ENCODE data around the gene RRN3.
"Not testable (repeated sequence)": the region's sequence is repeated elsewhere in the genome, so short reads cannot be mapped to it uniquely, and the experiment has no call there.

RRN3 gene

DNA sequence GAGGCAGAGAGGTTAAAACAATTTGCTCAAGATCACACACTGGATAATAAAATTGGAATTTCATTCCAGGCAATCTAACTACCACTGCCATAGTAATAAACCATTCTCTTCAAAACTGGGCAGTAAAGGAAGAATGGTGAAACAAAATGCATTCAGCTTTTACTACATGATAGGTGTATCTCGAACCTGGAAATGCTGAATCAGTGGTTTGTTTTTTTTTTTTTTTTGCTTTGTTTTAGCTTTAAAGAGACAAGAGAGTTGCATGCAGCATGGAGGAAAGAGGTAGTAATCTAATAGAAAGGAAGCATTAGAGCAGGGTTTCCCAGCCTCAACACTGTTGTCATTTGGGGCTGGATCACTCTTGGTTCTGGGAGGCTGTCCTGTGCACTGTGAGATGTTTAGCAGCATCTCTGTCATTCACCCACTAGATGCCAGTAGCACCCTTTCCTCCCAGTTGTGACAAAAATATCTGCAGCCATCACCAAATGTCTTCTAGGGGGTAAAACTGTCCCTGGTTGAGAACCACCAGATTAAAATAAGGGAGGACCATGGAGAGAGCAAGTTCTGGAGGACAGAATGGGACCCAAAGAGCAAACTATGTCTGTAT lies 3.3 kb downstream of the RRN3 start:
- H3K4me2 ChIP-seq (ENCODE audit: insufficient read depth, low read length, poor library complexity, severe bottlenecking); H3K14ac ChIP-seq (ENCODE audit: low read length); H3K9ac ChIP-seq (ENCODE audit: low read depth, low read length, poor library complexity); H3K79me1 ChIP-seq (ENCODE audit: low read depth, low read length); H2BK15ac ChIP-seq (ENCODE audit: low read length); H3K4me1 ChIP-seq (ENCODE audit: control insufficient read depth in 2 of 2, insufficient read depth in 1 of 2, low read depth in 1 of 2, low read length in 2 of 2); H3K27ac ChIP-seq (replicated peaks; ENCODE audit: low read length); H2AFZ ChIP-seq (ENCODE audit: low read length); H2BK120ac ChIP-seq (ENCODE audit: low read depth, low read length); H3K23ac ChIP-seq (ENCODE audit: low read depth, low read length, poor library complexity); H2BK5ac ChIP-seq (ENCODE audit: low read length); H3K9me3 ChIP-seq (replicated peaks in 1 of 2; ENCODE audit: control insufficient read depth in 2 of 2, insufficient read depth in 1 of 2, low read depth in 1 of 2, low read length in 2 of 2); H3K4me3 ChIP-seq (ENCODE audit: low read length in 2 of 2); DNase-seq (ENCODE audit: low spot score); H2BK12ac ChIP-seq (ENCODE audit: low read length); H3K27me3 ChIP-seq (ENCODE audit: control insufficient read depth in 3 of 3, insufficient read depth in 3 of 3, low read depth in 1 of 3, low read length in 3 of 3); H3K4ac ChIP-seq (ENCODE audit: low read length); H4K91ac ChIP-seq (ENCODE audit: low read depth, low read length, poor library complexity); H2AK5ac ChIP-seq (ENCODE audit: low read depth, low read length); H4K8ac ChIP-seq (ENCODE audit: low read depth, low read length); H3K18ac ChIP-seq (ENCODE audit: low read length): not testable (repeated sequence)
- WGBS, 2 donors (ENCODE audit: extremely low coverage in 2 of 2, insufficient read length in 2 of 2, insufficient replicate concordance in 1 of 2) = no CpG with 5 or more reads among the region's 1 CpG
- H3K36me3 ChIP-seq (replicated peaks in 1 of 2; ENCODE audit: control insufficient read depth in 2 of 2, insufficient read depth in 2 of 2, low read length in 2 of 2) = peaks cover 0 to 39% of the 10 kb centered on the region in 2 donors

DNA sequence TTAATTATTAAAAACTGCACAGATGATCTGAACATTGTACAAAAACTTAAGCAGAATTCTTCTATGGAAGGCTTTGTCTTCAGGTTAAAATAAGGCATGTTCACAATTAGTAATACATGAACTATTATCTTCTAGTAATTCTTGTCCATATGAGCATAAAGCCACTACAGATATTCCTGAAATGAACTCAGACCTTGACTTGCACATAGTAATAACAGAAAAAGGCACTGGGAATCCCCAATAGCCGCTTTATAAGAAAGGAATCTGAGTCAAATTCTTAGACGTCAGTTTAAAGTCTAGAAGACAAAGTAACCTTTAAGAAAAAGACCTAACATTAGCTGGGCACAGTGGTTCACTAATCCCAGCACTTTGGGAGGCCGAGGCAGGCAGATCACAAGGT lies 11.3 kb downstream of the RRN3 start:
- H4K8ac ChIP-seq (ENCODE audit: low read depth, low read length); H3K27ac ChIP-seq (replicated peaks; ENCODE audit: low read length); H3K4me3 ChIP-seq (ENCODE audit: low read length in 2 of 2); H2AK5ac ChIP-seq (ENCODE audit: low read depth, low read length); H2AFZ ChIP-seq (ENCODE audit: low read length); H3K23ac ChIP-seq (ENCODE audit: low read depth, low read length, poor library complexity); H3K4me1 ChIP-seq (ENCODE audit: control insufficient read depth in 2 of 2, insufficient read depth in 1 of 2, low read depth in 1 of 2, low read length in 2 of 2); H3K14ac ChIP-seq (ENCODE audit: low read length); H3K79me1 ChIP-seq (ENCODE audit: low read depth, low read length); H2BK15ac ChIP-seq (ENCODE audit: low read length); H3K9me3 ChIP-seq (replicated peaks in 1 of 2; ENCODE audit: control insufficient read depth in 2 of 2, insufficient read depth in 1 of 2, low read depth in 1 of 2, low read length in 2 of 2); H3K4ac ChIP-seq (ENCODE audit: low read length); H3K9ac ChIP-seq (ENCODE audit: low read depth, low read length, poor library complexity); H2BK120ac ChIP-seq (ENCODE audit: low read depth, low read length); H3K27me3 ChIP-seq (ENCODE audit: control insufficient read depth in 3 of 3, insufficient read depth in 3 of 3, low read depth in 1 of 3, low read length in 3 of 3); H3K4me2 ChIP-seq (ENCODE audit: insufficient read depth, low read length, poor library complexity, severe bottlenecking); H2BK5ac ChIP-seq (ENCODE audit: low read length); H4K91ac ChIP-seq (ENCODE audit: low read depth, low read length, poor library complexity); DNase-seq (ENCODE audit: low spot score); H3K18ac ChIP-seq (ENCODE audit: low read length); H2BK12ac ChIP-seq (ENCODE audit: low read length): not testable (repeated sequence)
- H3K36me3 ChIP-seq (replicated peaks in 1 of 2; ENCODE audit: control insufficient read depth in 2 of 2, insufficient read depth in 2 of 2, low read length in 2 of 2) = peaks cover 0 to 74% of the 10 kb centered on the region in 2 donors
- WGBS, 2 donors (ENCODE audit: extremely low coverage in 2 of 2, insufficient read length in 2 of 2, insufficient replicate concordance in 1 of 2) = no CpG with 5 or more reads among the region's 3 CpGs

DNA sequence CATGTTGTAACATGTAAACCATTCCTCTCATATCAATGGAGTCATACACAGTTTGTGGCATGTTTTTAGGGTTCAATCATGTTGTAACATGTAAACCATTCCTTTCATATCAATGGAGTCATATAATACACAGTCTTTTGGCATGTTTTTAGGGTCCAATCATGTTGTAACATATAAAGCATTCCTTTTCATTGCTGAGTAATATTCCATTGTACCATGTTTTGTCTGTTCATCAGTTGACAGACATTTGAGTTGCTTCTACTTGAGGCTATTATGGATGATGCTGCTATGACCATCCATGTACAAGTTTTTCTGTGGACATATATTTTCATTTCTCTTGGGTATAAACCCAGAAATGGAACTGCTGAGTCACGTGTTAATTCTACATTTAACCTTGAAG lies 13.2 kb downstream of the RRN3 start:
- H2BK15ac ChIP-seq (ENCODE audit: low read length); H2AK5ac ChIP-seq (ENCODE audit: low read depth, low read length); H3K79me1 ChIP-seq (ENCODE audit: low read depth, low read length); H3K18ac ChIP-seq (ENCODE audit: low read length); DNase-seq (ENCODE audit: low spot score); H2AFZ ChIP-seq (ENCODE audit: low read length); H4K8ac ChIP-seq (ENCODE audit: low read depth, low read length); H3K23ac ChIP-seq (ENCODE audit: low read depth, low read length, poor library complexity); H3K27me3 ChIP-seq (ENCODE audit: control insufficient read depth in 3 of 3, insufficient read depth in 3 of 3, low read depth in 1 of 3, low read length in 3 of 3); H3K4me1 ChIP-seq (ENCODE audit: control insufficient read depth in 2 of 2, insufficient read depth in 1 of 2, low read depth in 1 of 2, low read length in 2 of 2); H3K9me3 ChIP-seq (replicated peaks in 1 of 2; ENCODE audit: control insufficient read depth in 2 of 2, insufficient read depth in 1 of 2, low read depth in 1 of 2, low read length in 2 of 2); H3K4ac ChIP-seq (ENCODE audit: low read length); H3K9ac ChIP-seq (ENCODE audit: low read depth, low read length, poor library complexity); H3K4me2 ChIP-seq (ENCODE audit: insufficient read depth, low read length, poor library complexity, severe bottlenecking); H2BK5ac ChIP-seq (ENCODE audit: low read length); H2BK120ac ChIP-seq (ENCODE audit: low read depth, low read length); H3K4me3 ChIP-seq (ENCODE audit: low read length in 2 of 2); H4K91ac ChIP-seq (ENCODE audit: low read depth, low read length, poor library complexity); H2BK12ac ChIP-seq (ENCODE audit: low read length); H3K27ac ChIP-seq (replicated peaks; ENCODE audit: low read length); H3K14ac ChIP-seq (ENCODE audit: low read length): not testable (repeated sequence)
- no CpG with 5 or more reads among the region's 1 CpG for WGBS, 2 donors (ENCODE audit: extremely low coverage in 2 of 2, insufficient read length in 2 of 2, insufficient replicate concordance in 1 of 2)
- peaks cover 1 to 71% of the 10 kb centered on the region in 2 donors for H3K36me3 ChIP-seq (replicated peaks in 1 of 2; ENCODE audit: control insufficient read depth in 2 of 2, insufficient read depth in 2 of 2, low read length in 2 of 2)

DNA sequence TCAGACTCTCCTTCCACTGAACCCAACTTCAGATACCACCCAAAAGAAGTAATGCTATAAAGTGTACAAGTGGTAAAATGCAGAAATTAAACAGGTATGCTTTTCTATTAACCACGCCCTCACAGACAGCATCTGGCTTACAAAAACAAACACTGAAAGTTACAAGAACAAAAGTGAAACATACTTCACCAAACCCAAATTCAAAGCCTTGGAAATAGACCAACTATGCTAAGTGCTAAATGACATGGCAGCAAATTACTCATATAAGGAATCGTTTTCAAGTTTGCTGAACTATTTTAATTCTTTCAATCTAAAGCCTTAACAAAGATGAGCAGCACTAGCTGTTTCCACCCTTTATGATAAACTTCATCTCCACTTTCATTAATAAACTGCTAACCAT lies 17.9 kb downstream of the RRN3 start:
- not testable (repeated sequence) for H3K9me3 ChIP-seq (replicated peaks in 1 of 2; ENCODE audit: control insufficient read depth in 2 of 2, insufficient read depth in 1 of 2, low read depth in 1 of 2, low read length in 2 of 2)
- no CpG with 5 or more reads among the region's 2 CpGs for WGBS, 2 donors (ENCODE audit: extremely low coverage in 2 of 2, insufficient read length in 2 of 2, insufficient replicate concordance in 1 of 2)
- H3K36me3 ChIP-seq (replicated peaks in 1 of 2; ENCODE audit: control insufficient read depth in 2 of 2, insufficient read depth in 2 of 2, low read length in 2 of 2) = peaks cover 12 to 74% of the 10 kb centered on the region in 2 donors

More for the DNA sequence above, 17.9 kb downstream of the RRN3 start:
- H2BK12ac ChIP-seq (ENCODE audit: low read length); H2BK15ac ChIP-seq (ENCODE audit: low read length); H3K4me3 ChIP-seq (ENCODE audit: low read length in 2 of 2); H3K27ac ChIP-seq (replicated peaks; ENCODE audit: low read length); H3K27me3 ChIP-seq (ENCODE audit: control insufficient read depth in 3 of 3, insufficient read depth in 3 of 3, low read depth in 1 of 3, low read length in 3 of 3); H3K18ac ChIP-seq (ENCODE audit: low read length); DNase-seq (ENCODE audit: low spot score); H3K4me2 ChIP-seq (ENCODE audit: insufficient read depth, low read length, poor library complexity, severe bottlenecking); H3K23ac ChIP-seq (ENCODE audit: low read depth, low read length, poor library complexity); H2AFZ ChIP-seq (ENCODE audit: low read length); H3K4ac ChIP-seq (ENCODE audit: low read length); H2BK5ac ChIP-seq (ENCODE audit: low read length); H4K91ac ChIP-seq (ENCODE audit: low read depth, low read length, poor library complexity); H2BK120ac ChIP-seq (ENCODE audit: low read depth, low read length); H2AK5ac ChIP-seq (ENCODE audit: low read depth, low read length); H4K8ac ChIP-seq (ENCODE audit: low read depth, low read length); H3K4me1 ChIP-seq (ENCODE audit: control insufficient read depth in 2 of 2, insufficient read depth in 1 of 2, low read depth in 1 of 2, low read length in 2 of 2); H3K14ac ChIP-seq (ENCODE audit: low read length); H3K9ac ChIP-seq (ENCODE audit: low read depth, low read length, poor library complexity); H3K79me1 ChIP-seq (ENCODE audit: low read depth, low read length): not testable (repeated sequence)

All from neuronal stem cell (in vitro differentiated cells).